Gastroesophageal sphincter (tissue), 4 donors: ENCODE data around the gene CNOT10. TPM values are rescaled to one million over a fixed set of nuclear protein-coding genes. Genes with fewer than 3 reads are reported as not detected.
A peak's percentile ranks its signal among the peaks of the same experiment; 100 is the strongest.
"Not testable (repeated sequence)": the region's sequence is repeated elsewhere in the genome, so short reads cannot be mapped to it uniquely, and the experiment has no call there.

Experiments used
- ATAC-seq: fragments of 150-250 bp; one replicate; pipeline ENCODE4 v1.9.1; 2016; ENCODE audit warnings: mild to moderate bottlenecking, moderate library complexity
- H3K27ac ChIP-seq, 4 donors: fragments of 200-600 bp; sonication (generic) in 3 of 4; 1 replicate in 3 of 4; 2 replicates in 1 of 4; pipeline ENCODE4 v1.5.1; 2016 to 2019
- H3K27me3 ChIP-seq: fragments of 200-600 bp; sonication (generic); one replicate; pipeline ENCODE4 v1.5.1; 2019
- H3K36me3 ChIP-seq, 2 donors: fragments of 200-600 bp; sonication (generic); one replicate each; pipeline ENCODE4 v1.5.1; 2019; ENCODE audit warnings: control low read depth in 1 of 2
- H3K4me1 ChIP-seq, 3 donors: fragments of 200-600 bp; sonication (generic); 1 replicate in 2 of 3; 2 replicates in 1 of 3; pipeline ENCODE4 v1.5.1; 2016 to 2019; ENCODE audit warnings: control low read depth in 2 of 3
- H3K4me3 ChIP-seq, 2 donors: fragments of 200-600 bp; sonication (generic); one replicate each; pipeline ENCODE4 v1.5.1; 2019; ENCODE audit warnings: mild to moderate bottlenecking in 1 of 2, moderate library complexity in 1 of 2
- H3K9me3 ChIP-seq, 3 donors: fragments of 200-600 bp; sonication (generic); one replicate each; pipeline ENCODE4 v1.5.1; 2017 to 2019; ENCODE audit warnings: control low read depth in 2 of 3
- EP300 ChIP-seq: sonication (generic); formaldehyde crosslinking; IDR thresholded peaks from one replicate; pipeline ENCODE4 v1.6.1; 2017; ENCODE audit warnings: antibody characterized with exemption, mild to moderate bottlenecking
- POLR2A ChIP-seq, 2 donors: fragments of 450-650 bp; IDR thresholded peaks; one replicate each; pipeline ENCODE4 v1.6.1; 2017; ENCODE audit warnings: antibody characterized with exemption in 2 of 2, mild to moderate bottlenecking in 2 of 2, moderate library complexity in 1 of 2
- POLR2AphosphoS5 ChIP-seq: sonication (generic); formaldehyde crosslinking; IDR thresholded peaks from one replicate; pipeline ENCODE4 v1.6.1; 2017; ENCODE audit warnings: antibody characterized with exemption
- WGBS, 2 donors: methylation state at CpG; one replicate each; pipeline ENCODE4 v1.1.5; 2018; ENCODE audit warnings: low coverage in 1 of 2; 5-methylcytosine and 5-hydroxymethylcytosine counted together
- total RNA-seq, 4 donors: library from RNA; depleted of rRNA; stranded (reverse); fragments of >200 nt; gene quantifications; one replicate each; pipeline ENCODE4 v1.1.0, GENCODE V29; 2016
- TF ChIP-seq, protein P1 (sequence below), 4 experiments: fragments of 200-600 bp in 2 of 4; fragments of 450-650 bp in 2 of 4; sonication (generic) in 1 of 4; IDR thresholded peaks; one replicate each; pipeline ENCODE4 v1.5.1; 2017 to 2019; ENCODE audit warnings: antibody characterized with exemption in 4 of 4, mild to moderate bottlenecking in 2 of 4, moderate library complexity in 2 of 4

CNOT10 gene
- total RNA-seq, 4 donors from 2014 or later = 11.8 to 18.7 (median 15.1) TPM

DNA sequence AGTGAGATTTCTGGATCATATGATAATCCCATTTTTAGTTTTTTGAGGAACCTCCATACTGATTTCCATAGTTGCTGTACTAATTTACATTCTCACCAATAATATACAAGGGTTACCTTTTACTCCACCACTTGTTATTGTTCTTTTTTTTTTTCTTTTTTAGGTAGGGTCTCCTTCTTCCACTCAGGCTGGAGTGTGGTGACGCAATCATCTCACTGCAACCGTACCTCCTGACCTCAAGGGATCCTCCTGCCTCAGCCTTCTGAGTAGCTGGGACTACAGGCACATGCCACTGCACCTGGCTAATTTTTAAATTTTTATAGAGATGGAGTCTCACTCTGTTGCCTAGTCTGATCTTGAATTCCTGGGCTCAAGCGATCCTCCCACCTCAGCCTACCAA is 24.4 kb upstream of the CNOT10 start:
- WGBS, 2 donors = 97 to 100% methylated on average over 1 to 3 of the region's 3 CpGs
- Histone ChIP-seq H3K27me3 (peaks cover 13% of the 10 kb centered on the region), H3K9me3 (no peaks in the 10 kb centered on the region), H3K4me3 (no peak overlapping the region), H3K4me1 (no peaks in the 10 kb centered on the region), H3K36me3 (no peaks in the 10 kb centered on the region), H3K27ac (no peak overlapping the region)
- TF ChIP-seq EP300 (no peak), POLR2A (IDR thresholded peaks at IDR 0.05) (no peak), POLR2AphosphoS5 (no peak)
- TF ChIP-seq, protein P1, sequence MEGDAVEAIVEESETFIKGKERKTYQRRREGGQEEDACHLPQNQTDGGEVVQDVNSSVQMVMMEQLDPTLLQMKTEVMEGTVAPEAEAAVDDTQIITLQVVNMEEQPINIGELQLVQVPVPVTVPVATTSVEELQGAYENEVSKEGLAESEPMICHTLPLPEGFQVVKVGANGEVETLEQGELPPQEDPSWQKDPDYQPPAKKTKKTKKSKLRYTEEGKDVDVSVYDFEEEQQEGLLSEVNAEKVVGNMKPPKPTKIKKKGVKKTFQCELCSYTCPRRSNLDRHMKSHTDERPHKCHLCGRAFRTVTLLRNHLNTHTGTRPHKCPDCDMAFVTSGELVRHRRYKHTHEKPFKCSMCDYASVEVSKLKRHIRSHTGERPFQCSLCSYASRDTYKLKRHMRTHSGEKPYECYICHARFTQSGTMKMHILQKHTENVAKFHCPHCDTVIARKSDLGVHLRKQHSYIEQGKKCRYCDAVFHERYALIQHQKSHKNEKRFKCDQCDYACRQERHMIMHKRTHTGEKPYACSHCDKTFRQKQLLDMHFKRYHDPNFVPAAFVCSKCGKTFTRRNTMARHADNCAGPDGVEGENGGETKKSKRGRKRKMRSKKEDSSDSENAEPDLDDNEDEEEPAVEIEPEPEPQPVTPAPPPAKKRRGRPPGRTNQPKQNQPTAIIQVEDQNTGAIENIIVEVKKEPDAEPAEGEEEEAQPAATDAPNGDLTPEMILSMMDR (IDR thresholded peaks at IDR 0.05) = no peak
- no peak for ATAC-seq

DNA sequence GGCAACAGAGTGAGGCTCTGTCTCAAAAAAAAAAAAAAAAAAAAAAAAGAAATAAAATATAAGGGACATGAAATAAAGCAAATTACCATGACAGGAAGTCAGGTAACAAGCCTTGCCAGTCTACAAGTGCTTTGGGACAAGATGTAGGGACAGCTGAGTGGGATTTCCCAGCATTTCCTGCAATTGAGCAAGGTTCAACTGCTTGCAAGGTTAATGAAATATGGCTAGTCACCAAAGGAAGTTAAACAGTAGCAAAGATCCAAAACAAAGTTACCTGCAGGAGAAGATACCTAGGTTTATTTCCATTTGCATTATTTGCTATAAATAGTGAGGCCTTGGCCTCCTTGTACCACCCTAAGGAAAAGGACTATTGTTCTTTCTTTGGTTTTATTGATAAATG is 22.3 kb upstream of the CNOT10 start:
- TF ChIP-seq EP300 = no peak
- TF ChIP-seq, protein P1 (IDR thresholded peaks at IDR 0.05) = no peak
- no peak for TF ChIP-seq POLR2AphosphoS5
- no peak for TF ChIP-seq POLR2A (IDR thresholded peaks at IDR 0.05)
- Histone ChIP-seq H3K4me3 (no peak overlapping the region), H3K27me3 (peaks cover 22% of the 10 kb centered on the region), H3K4me1 (no peaks in the 10 kb centered on the region), H3K36me3 (no peaks in the 10 kb centered on the region), H3K9me3 (no peaks in the 10 kb centered on the region), H3K27ac (no peak overlapping the region)
- ATAC-seq = no peak

DNA sequence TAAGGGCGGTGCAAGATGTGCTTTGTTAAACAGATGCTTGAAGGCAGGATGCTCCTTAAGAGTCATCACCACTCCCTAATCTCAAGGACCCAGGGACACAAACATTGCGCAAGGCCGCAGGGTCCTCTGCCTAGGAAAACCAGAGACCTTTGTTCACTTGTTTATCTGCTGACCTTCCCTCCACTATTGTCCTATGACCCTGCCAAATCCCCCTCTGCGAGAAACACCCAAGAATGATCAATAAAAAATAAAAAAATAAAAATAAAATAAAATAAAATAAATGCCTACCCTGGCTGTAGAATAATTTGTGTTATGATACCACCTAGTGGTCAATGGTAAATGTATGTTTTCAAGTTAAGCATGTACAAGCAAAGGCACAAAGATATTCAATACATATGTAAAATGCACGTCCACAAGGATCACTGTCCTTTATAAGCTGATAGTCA is 20.3 kb upstream of the CNOT10 start:
- TF ChIP-seq, protein P1 (IDR thresholded peaks at IDR 0.05) = peak; percentile 28 to 60 (median 58)
- not testable (repeated sequence) for H3K4me3 ChIP-seq, ATAC-seq, H3K27ac ChIP-seq, H3K4me1 ChIP-seq, H3K36me3 ChIP-seq, H3K9me3 ChIP-seq
- H3K27me3 ChIP-seq = peaks cover 21% of the 10 kb centered on the region
- WGBS, 2 donors = 0 to 10% methylated on average over 1 to 2 of the region's 5 CpGs

DNA sequence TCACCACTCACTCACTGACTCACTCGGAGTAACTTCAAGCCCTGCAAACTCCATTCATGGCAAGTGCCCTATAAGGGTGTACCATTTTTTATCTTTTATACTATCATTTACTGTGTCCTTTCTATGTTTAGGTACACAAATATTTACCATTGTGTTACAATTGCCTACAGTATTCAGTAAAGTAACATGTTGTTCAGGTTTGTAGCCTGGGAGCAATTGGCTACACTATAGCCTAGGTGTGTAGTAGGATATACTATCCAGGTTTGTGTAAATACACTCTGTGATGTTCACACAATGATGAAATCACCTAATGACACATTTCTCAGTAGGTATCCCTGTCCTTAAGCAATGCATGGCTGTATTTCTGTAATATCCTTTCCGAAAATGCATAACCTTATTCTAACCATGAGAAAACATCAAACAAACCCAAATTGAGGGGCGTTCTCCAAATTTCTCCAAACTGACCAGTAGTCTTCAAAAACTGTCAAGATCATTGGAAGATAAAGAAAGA is 17.9 kb upstream of the CNOT10 start:
- no peaks in the 10 kb centered on the region for H3K9me3 ChIP-seq
- H3K27me3 ChIP-seq = peaks cover 21% of the 10 kb centered on the region
- no peak overlapping the region for H3K27ac ChIP-seq
- no peaks in the 10 kb centered on the region for H3K4me1 ChIP-seq
- WGBS, 2 donors = 72 to 96% methylated on average over 3 of the region's 3 CpGs
- H3K36me3 ChIP-seq = no peaks in the 10 kb centered on the region
- TF ChIP-seq, protein P1 (IDR thresholded peaks at IDR 0.05) = no peak
- no peak for TF ChIP-seq POLR2A (IDR thresholded peaks at IDR 0.05)
- no peak for TF ChIP-seq POLR2AphosphoS5
- no peak for TF ChIP-seq EP300
- no peak for ATAC-seq
- no peak overlapping the region for H3K4me3 ChIP-seq

DNA sequence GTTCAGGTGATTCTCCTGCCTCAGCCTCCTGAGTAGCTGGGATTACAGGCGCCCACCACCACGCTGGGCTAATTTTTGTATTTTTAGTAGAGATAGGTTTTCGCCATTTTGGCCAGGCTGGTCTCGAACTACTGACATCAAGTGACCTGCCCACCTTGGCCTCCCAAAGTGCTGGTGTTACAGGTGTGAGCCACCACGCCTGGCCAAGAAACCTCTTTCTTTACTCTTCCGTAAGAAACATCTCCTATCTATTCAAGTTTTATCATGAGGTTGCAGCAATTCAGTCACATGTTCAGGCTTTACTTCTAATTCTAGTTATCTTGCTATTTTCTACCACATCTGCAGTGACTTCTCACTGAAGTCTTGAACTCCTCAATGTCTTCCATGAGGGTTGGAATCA is 15.8 kb upstream of the CNOT10 start:
- 83 to 96% methylated on average over 3 to 4 of the region's 6 CpGs for WGBS, 2 donors
- H3K36me3 ChIP-seq, ATAC-seq, H3K4me1 ChIP-seq, H3K27ac ChIP-seq, H3K9me3 ChIP-seq, H3K4me3 ChIP-seq: not testable (repeated sequence)
- peaks cover 21% of the 10 kb centered on the region for H3K27me3 ChIP-seq

DNA sequence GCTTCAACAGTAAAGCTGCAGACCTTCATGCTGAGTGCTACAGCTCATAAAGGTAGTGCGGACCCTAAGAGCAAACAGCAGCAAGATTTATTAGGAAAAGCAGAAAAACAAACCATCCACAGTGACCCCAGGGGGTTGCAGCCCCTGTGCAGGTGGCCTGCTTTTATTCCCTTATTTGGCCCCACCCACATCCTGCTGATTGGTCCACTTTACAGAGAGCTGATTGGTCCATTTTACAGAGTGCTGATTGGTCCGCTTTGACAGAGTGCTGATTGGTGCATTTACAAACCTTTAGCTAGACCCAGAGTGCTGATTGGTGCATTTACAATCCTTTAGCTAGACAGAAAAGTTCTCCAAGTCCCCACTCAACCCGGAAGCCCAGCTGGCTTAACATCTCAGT is 11.3 kb upstream of the CNOT10 start:
- not testable (repeated sequence) for ATAC-seq, H3K27me3 ChIP-seq, H3K4me1 ChIP-seq, H3K9me3 ChIP-seq, H3K4me3 ChIP-seq, H3K36me3 ChIP-seq, H3K27ac ChIP-seq
- WGBS, 2 donors = 53 to 100% methylated on average over 1 to 2 of the region's 3 CpGs
